ENCODE results near the gene MYD88.

Gene MYD88

GRCh38 chr3:38136777-38137614 is 1.5 kb upstream of the MYD88 start, which contains the start of gene ACAA1:
Gene ACAA1, minus strand, starts transcription at chr3:38137127. Its CDS starts 92 bp downstream, at chr3:38137035.
- no peaks in the 10 kb centered on the region for H3K27me3 ChIP-seq (ENCODE audit: low read length)
- TF ChIP-seq CTCF (IDR thresholded peaks at IDR 0.05; ENCODE audit: insufficient read depth, low read length, poor library complexity, severe bottlenecking) = no peak
- no peak for TF ChIP-seq EZH2phosphoT487 (conservative IDR thresholded peaks at IDR 0.05; ENCODE audit: low read length)

GRCh38 chr3:38137615-38138348 is 679 bp upstream of the MYD88 start:
- Histone ChIP-seq H4K20me1 (ENCODE audit: low read depth, low read length) (no peaks in the 10 kb centered on the region), H3K27me3 (ENCODE audit: low read length) (no peaks in the 10 kb centered on the region), H3K79me2 (ENCODE audit: insufficient read depth, low read length) (peaks cover 15% of the 10 kb centered on the region), H3K9me2 (replicated peaks; ENCODE audit: insufficient read depth, low read length) (no peaks in the 10 kb centered on the region), H3K9ac (ENCODE audit: low read length) (peak overlapping the region; percentile 86), H3K9me3 (ENCODE audit: insufficient read depth, low read length) (no peaks in the 10 kb centered on the region), H3K27ac (ENCODE audit: low read depth, low read length) (peak overlapping the region; percentile 30), H3K36me3 (ENCODE audit: low read length) (no peaks in the 10 kb centered on the region), H3K4me2 (ENCODE audit: low read depth, low read length, poor library complexity, severe bottlenecking) (peak overlapping the region; percentile 68), H2AFZ (ENCODE audit: low read depth, low read length, severe bottlenecking) (peak overlapping the region; percentile 38), H3K4me3 (ENCODE audit: insufficient read depth, low read length, poor library complexity, severe bottlenecking) (peak overlapping the region; percentile 78), H3F3A (ENCODE audit: insufficient read depth) (no peaks in the 10 kb centered on the region)
- TF ChIP-seq CTCF (IDR thresholded peaks at IDR 0.05; ENCODE audit: insufficient read depth, low read length, poor library complexity, severe bottlenecking) (no peak), EZH2phosphoT487 (conservative IDR thresholded peaks at IDR 0.05; ENCODE audit: low read length) (no peak)

More at GRCh38 chr3:38136777-38137614, 1.5 kb upstream of the MYD88 start, which contains the start of gene ACAA1:
- peak within 1 kb of the TSS; percentile 81 for H3K4me2 ChIP-seq (ENCODE audit: low read depth, low read length, poor library complexity, severe bottlenecking)
- peaks cover 15% of the 10 kb centered on the region for H3K79me2 ChIP-seq (ENCODE audit: insufficient read depth, low read length)
- H3K4me3 ChIP-seq (ENCODE audit: insufficient read depth, low read length, poor library complexity, severe bottlenecking) = peak within 1 kb of the TSS; percentile 78
- H3F3A ChIP-seq (ENCODE audit: insufficient read depth) = no peaks in the 10 kb centered on the region
- no peaks in the 10 kb centered on the region for H3K9me3 ChIP-seq (ENCODE audit: insufficient read depth, low read length)
- H3K27ac ChIP-seq (ENCODE audit: low read depth, low read length) = peak within 1 kb of the TSS; percentile 30
- H3K9me2 ChIP-seq (replicated peaks; ENCODE audit: insufficient read depth, low read length) = no peaks in the 10 kb centered on the region
- no peaks in the 10 kb centered on the region for H3K36me3 ChIP-seq (ENCODE audit: low read length)
- no peaks in the 10 kb centered on the region for H4K20me1 ChIP-seq (ENCODE audit: low read depth, low read length)
- peak within 1 kb of the TSS; percentile 86 for H3K9ac ChIP-seq (ENCODE audit: low read length)
- peak within 1 kb of the TSS; percentile 38 for H2AFZ ChIP-seq (ENCODE audit: low read depth, low read length, severe bottlenecking)

DNA sequence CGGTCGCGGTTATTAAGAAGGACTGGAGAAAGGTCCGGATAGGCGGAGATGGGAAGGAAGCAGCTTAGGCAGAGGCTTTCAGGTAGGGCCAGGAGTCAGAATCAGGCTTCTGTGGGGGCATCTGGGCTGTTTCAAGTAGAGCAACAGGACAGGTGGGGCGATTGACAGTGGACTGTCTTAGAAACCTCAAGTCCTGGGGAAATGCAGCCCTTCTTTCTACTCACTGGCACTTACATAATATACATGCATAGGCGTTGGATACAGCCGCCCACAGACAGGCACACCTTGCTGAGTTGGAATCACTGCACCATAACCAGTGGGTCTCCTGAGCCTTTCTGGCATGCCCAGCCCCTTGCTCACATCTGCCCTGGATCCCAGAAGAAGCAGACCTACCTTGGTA is 730 bp downstream of the MYD88 start:
- Histone ChIP-seq H3K36me3 (ENCODE audit: low read length) (no peaks in the 10 kb centered on the region), H3K9me2 (replicated peaks; ENCODE audit: insufficient read depth, low read length) (no peaks in the 10 kb centered on the region), H3K79me2 (ENCODE audit: insufficient read depth, low read length) (peaks cover 15% of the 10 kb centered on the region), H3K27ac (ENCODE audit: low read depth, low read length) (peak overlapping the region; percentile 46), H3F3A (ENCODE audit: insufficient read depth) (no peaks in the 10 kb centered on the region), H3K27me3 (ENCODE audit: low read length) (no peaks in the 10 kb centered on the region), H3K4me3 (ENCODE audit: insufficient read depth, low read length, poor library complexity, severe bottlenecking) (peak overlapping the region; percentile 78), H4K20me1 (ENCODE audit: low read depth, low read length) (no peaks in the 10 kb centered on the region), H3K4me2 (ENCODE audit: low read depth, low read length, poor library complexity, severe bottlenecking) (peak overlapping the region; percentile 68), H3K9ac (ENCODE audit: low read length) (peak overlapping the region; percentile 86), H2AFZ (ENCODE audit: low read depth, low read length, severe bottlenecking) (peak overlapping the region; percentile 38), H3K9me3 (ENCODE audit: insufficient read depth, low read length) (no peaks in the 10 kb centered on the region)
- TF ChIP-seq EZH2phosphoT487 (conservative IDR thresholded peaks at IDR 0.05; ENCODE audit: low read length) = no peak
- no peak for TF ChIP-seq CTCF (IDR thresholded peaks at IDR 0.05; ENCODE audit: insufficient read depth, low read length, poor library complexity, severe bottlenecking)
